HG02870 (cell line): ENCODE results near the gene ARMC6.
"Not testable (repeated sequence)": the region's sequence is repeated elsewhere in the genome, so short reads cannot be mapped to it uniquely, and the experiment has no call there.

Source experiments
- ATAC-seq: cut with Tn5 transposase; IDR thresholded peaks from one replicate; pipeline ENCODE4 v1.9.1; 2021; ENCODE audit warnings: mild to moderate bottlenecking, moderate library complexity; ENCODE audit not compliant: unreplicated experiment

Gene ARMC6

DNA sequence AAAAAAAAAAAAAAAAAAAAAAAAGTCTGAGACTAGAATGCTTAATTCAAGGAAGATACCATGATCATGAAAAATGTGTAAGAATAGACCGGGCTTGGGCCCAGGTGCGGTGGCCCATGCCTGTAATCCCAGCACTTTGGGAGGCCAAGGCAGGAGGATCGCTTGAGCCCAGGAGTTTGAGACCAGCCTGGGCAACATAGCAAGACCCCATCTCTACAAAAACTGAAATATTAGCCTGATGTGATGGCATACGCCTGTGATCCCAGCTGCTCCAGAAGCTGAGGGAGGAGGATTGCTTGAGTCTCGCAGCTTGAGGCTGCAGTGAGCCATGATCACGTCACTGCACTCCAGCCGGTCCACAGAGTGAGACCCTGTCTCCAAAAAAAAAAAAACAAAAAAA, 73.5 kb downstream of the ARMC6 start:
- not testable (repeated sequence) for ATAC-seq

DNA sequence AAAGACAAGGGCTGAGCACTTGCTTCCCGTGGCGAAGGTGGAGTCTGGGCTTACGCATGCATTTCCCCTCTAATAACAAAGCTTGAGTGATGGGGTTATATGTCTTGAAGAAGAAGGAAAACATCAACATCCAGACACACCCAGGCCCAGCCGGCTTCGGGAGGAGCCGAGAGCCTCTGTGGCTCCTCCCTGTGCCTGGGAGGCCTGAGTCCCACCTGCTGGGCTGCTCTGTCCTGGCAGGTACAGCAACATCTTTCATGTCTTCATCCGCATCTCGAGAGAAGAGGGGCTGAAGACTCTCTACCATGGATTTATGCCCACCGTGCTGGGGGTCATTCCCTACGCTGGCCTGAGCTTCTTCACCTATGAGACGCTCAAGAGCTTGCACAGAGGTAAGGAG, 74.3 kb downstream of the ARMC6 start:
- ATAC-seq: no peak
